Colonic mucosa (tissue), 4 donors: ENCODE data around the gene MUC5AC. TPM values are rescaled to one million over a fixed set of nuclear protein-coding genes. Genes with fewer than 3 reads are reported as not detected.

Experiments used
- DNase-seq: peaks from one replicate; pipeline ENCODE4 v3.0.0-alpha.2; 2020
- H3K27ac ChIP-seq: fragments of 200-600 bp; one replicate; pipeline ENCODE4 v1.8.0; 2021
- H3K27me3 ChIP-seq: fragments of 200-600 bp; one replicate; pipeline ENCODE4 v1.8.0; 2021
- H3K36me3 ChIP-seq: fragments of 200-600 bp; one replicate; pipeline ENCODE4 v1.8.0; 2021
- H3K4me1 ChIP-seq: fragments of 200-600 bp; one replicate; pipeline ENCODE4 v1.8.0; 2021; ENCODE audit warnings: mild to moderate bottlenecking
- H3K4me3 ChIP-seq: fragments of 200-600 bp; one replicate; pipeline ENCODE4 v1.8.0; 2021
- H3K9ac ChIP-seq, 2 donors: one replicate each; pipeline ENCODE4 v1.7.0; 2013; ENCODE audit warnings: control low read depth in 2 of 2, low read depth in 2 of 2, low read length in 2 of 2
- H3K9me3 ChIP-seq: fragments of 200-600 bp; one replicate; pipeline ENCODE4 v1.8.0; 2021
- CTCF ChIP-seq: fragments of 200-600 bp; IDR thresholded peaks from one replicate; pipeline ENCODE4 v1.8.0; 2022; ENCODE audit warnings: antibody characterized with exemption, mild to moderate bottlenecking
- intact Hi-C: fragments of 100-400 bp; cut with DNase I; formaldehyde crosslinking; loops from one replicate; pipeline ENCODE4 v1.14.1; 2022
- total RNA-seq, 2 donors: library from RNA; stranded (reverse); fragmentation: NEBNext Ultra II Directional in 1 of 2; extraction: Animal tissue kit (Norgen Biotek cat#: 25700) in 1 of 2; gene quantifications; one replicate each; pipeline ENCODE4 v1.2.1, GENCODE V29; 2021
- donor health status: healthy.
- donor health status: DM: no; HTN: no; CAD: no.
- donor health status: DM: no; HTN: no; CAD: no.

The MUC5AC gene
- total RNA-seq, 2 donors from 2014 or later: 0.03 to 0.20 TPM

DNA sequence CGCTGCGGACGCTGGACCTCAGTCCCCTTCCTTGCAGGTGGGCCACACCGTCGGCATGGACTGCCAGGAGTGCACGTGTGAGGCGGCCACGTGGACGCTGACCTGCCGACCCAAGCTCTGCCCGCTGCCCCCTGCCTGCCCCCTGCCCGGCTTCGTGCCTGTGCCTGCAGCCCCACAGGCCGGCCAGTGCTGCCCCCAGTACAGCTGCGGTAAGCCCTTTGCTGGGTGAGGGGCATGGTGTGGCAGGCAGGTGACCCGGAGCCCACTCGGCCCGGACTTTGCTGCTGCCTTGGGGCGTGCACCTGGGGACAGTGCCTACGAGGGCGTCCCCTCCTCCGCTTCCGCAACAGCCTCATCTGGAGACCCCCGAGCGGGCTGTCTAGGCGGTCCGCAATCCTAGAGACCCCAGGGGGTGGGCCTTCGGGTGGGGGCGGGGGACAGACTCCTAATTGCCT, 39.7 kb downstream of the MUC5AC start:
- H3K4me3 ChIP-seq: no peak overlapping the region
- no peak for TF ChIP-seq CTCF
- no peak for DNase-seq
- H3K27me3 ChIP-seq: peaks cover 13% of the 10 kb centered on the region
- H3K36me3 ChIP-seq: no peaks in the 10 kb centered on the region
- intact Hi-C loops: no loop called here
- H3K4me1 ChIP-seq: peaks cover 4% of the 10 kb centered on the region
- no peaks in the 10 kb centered on the region for H3K9me3 ChIP-seq
- H3K27ac ChIP-seq: no peak overlapping the region
- no peak overlapping the region for H3K9ac ChIP-seq

DNA sequence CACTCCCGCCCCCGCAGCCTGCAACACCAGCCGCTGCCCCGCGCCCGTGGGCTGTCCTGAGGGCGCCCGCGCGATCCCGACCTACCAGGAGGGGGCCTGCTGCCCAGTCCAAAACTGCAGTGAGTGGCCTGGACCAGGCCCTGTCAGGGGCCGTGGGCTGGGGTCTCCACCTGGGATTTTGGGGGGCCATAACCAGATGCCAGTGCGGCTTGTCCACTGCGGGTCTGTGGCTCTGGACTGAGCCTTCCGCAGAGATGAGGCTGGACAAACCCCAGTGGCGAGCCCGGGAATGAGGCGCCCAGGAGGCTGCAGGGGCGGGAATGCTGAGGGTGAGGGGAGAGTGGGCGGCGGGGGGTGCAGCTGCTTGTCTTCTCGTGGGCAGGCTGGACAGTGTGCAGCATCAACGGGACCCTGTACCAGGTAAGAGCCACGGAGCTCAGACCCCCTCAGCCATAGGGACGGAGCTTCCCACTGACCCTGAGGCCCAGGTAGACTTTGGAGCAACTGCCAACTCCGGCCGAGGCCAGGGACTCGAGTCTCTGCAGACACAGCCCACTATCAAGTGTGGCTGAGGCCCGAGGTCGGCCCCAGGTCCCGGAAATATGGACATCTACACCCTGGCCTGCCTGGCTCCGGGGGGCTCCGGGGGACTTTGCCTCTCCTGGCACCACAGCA, 40.3 kb downstream of the MUC5AC start:
- no peak for TF ChIP-seq CTCF
- no peaks in the 10 kb centered on the region for H3K9me3 ChIP-seq
- no peak for DNase-seq
- no peaks in the 10 kb centered on the region for H3K36me3 ChIP-seq
- peaks cover 13% of the 10 kb centered on the region for H3K27me3 ChIP-seq
- intact Hi-C loops: no loop called here
- H3K4me1 ChIP-seq: peaks cover 4% of the 10 kb centered on the region
- H3K27ac ChIP-seq: no peak overlapping the region
- H3K9ac ChIP-seq: no peak overlapping the region
- H3K4me3 ChIP-seq: no peak overlapping the region

- no peak overlapping the region for H3K9ac ChIP-seq
- DNase-seq: no peak
- no peak overlapping the region for H3K27ac ChIP-seq
- H3K4me3 ChIP-seq: no peak overlapping the region
- H3K4me1 ChIP-seq: peaks cover 8% of the 10 kb centered on the region
- H3K27me3 ChIP-seq: peaks cover 13% of the 10 kb centered on the region
- intact Hi-C loops: no loop called here
- TF ChIP-seq CTCF: no peak
- no peaks in the 10 kb centered on the region for H3K36me3 ChIP-seq
- H3K9me3 ChIP-seq: no peaks in the 10 kb centered on the region
Measured at GRCh38 chr11:1198561-1199240, 40.9 kb downstream of the MUC5AC start.

GRCh38 chr11:1199241-1199750, 41.5 kb downstream of the MUC5AC start:
- no peaks in the 10 kb centered on the region for H3K9me3 ChIP-seq
- H3K27ac ChIP-seq: no peak overlapping the region
- H3K27me3 ChIP-seq: peaks cover 13% of the 10 kb centered on the region
- no peak for TF ChIP-seq CTCF
- no peak overlapping the region for H3K4me3 ChIP-seq
- intact Hi-C loops: no loop called here
- H3K36me3 ChIP-seq: no peaks in the 10 kb centered on the region
- no peak for DNase-seq
- peaks cover 12% of the 10 kb centered on the region for H3K4me1 ChIP-seq
- no peak overlapping the region for H3K9ac ChIP-seq

DNA sequence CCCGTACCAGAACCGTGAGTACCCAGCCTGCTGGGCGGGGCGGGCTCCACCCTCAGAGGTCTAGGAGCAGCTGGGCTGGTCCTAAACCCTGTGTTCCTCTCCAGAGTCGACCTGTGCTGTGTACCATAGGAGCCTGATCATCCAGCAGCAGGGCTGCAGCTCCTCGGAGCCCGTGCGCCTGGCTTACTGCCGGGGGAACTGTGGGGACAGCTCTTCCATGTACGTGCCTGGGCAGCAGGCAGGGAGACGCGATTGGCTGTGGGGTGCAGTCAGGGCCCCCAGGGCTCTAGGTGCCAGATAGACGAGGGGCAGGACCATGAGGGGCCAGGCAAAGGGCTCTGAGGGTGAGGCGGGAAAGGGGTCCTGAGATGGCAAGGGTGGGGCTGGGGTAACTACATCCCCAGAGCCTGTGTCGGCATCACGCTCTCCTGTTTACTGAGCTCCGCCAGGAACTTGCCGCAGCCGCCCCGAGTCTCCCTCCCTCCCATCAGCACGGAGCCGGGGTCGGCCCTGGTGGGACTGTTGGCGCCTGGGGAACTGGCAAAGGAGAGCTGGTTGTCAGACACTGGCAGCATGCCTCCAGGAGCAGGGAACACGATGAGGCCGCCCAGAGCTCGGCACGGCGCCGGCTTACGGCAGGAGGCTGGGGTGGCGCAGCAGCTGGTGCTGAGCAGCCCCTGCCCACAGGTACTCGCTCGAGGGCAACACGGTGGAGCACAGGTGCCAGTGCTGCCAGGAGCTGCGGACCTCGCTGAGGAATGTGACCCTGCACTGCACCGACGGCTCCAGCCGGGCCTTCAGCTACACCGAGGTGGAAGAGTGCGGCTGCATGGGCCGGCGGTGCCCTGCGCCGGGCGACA, 42.2 kb downstream of the MUC5AC start:
- H3K9ac ChIP-seq: no peak overlapping the region
- no peak overlapping the region for H3K4me3 ChIP-seq
- no peaks in the 10 kb centered on the region for H3K9me3 ChIP-seq
- peaks cover 12% of the 10 kb centered on the region for H3K4me1 ChIP-seq
- intact Hi-C loops: loop anchor here (10.0 kb wide), 1 partner anchor 315 kb away; no protein-coding TSS in a partner anchor
- DNase-seq: no peak
- H3K27me3 ChIP-seq: peaks cover 13% of the 10 kb centered on the region
- no peak for TF ChIP-seq CTCF
- H3K27ac ChIP-seq: no peak overlapping the region
- no peaks in the 10 kb centered on the region for H3K36me3 ChIP-seq
